ENCODE data around the gene DIPK1A.

GRCh38 chr1:92839442-92839841 is 121.8 kb downstream of the DIPK1A start:
- TF ChIP-seq GATA3 (IDR thresholded peaks at IDR 0.05; ENCODE audit: low read depth, low read length) (no peak), GATA2 (IDR thresholded peaks at IDR 0.05; ENCODE audit: low read depth, low read length) (no peak)
